ENCODE results near the gene PITPNM2.

DNA sequence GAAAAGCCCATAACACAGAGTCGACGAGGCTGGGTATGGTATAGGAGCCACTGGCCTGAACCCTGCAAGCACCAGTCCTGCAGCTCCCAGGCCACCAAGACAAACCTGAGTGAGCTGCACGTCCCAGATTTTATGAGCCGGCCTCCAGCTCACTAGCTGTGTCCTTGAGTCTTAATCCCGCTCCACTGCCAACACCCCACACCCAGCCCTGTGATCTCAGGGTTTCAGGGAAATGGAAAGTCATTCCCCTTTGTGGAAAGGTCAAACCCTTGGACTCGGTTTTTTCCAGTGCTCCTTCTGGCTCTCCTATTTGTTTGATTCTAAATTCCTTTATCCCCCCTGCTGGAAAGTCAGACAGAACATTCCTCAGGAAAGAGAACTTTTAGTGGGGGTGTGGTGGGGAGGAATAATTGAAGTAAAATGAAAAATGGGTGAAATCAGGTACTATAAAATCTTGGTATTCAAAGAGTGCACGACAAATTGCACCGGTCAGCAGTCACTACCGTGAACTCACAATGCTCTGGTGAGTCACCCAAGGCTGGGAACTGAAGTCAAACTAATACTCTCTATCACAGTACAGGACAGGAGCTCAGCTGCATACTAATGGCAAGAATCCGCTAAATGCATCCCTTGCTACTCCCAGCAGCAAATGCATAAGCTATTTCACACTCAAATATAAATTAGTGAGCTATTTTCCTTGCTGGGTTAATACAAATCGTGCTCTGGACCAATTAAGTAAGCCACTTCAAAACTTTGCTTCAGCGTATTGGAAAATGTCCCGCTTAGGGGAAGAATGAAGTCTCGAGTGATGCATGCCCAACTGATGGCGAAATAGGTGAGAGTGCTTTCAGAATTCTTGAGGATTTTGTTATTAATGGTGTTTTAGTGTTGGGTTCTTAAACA is 9.0 kb downstream of the PITPNM2 start:
- TF ChIP-seq, protein P1, sequence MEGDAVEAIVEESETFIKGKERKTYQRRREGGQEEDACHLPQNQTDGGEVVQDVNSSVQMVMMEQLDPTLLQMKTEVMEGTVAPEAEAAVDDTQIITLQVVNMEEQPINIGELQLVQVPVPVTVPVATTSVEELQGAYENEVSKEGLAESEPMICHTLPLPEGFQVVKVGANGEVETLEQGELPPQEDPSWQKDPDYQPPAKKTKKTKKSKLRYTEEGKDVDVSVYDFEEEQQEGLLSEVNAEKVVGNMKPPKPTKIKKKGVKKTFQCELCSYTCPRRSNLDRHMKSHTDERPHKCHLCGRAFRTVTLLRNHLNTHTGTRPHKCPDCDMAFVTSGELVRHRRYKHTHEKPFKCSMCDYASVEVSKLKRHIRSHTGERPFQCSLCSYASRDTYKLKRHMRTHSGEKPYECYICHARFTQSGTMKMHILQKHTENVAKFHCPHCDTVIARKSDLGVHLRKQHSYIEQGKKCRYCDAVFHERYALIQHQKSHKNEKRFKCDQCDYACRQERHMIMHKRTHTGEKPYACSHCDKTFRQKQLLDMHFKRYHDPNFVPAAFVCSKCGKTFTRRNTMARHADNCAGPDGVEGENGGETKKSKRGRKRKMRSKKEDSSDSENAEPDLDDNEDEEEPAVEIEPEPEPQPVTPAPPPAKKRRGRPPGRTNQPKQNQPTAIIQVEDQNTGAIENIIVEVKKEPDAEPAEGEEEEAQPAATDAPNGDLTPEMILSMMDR (conservative IDR thresholded peaks at IDR 0.05; ENCODE audit: low read length) = no peak
- no peak for TF ChIP-seq EZH2phosphoT487 (IDR thresholded peaks at IDR 0.05; ENCODE audit: borderline replicate concordance, low read depth, low read length)

All from OCI-LY7 (cell line).